HL-60 (cell line): ENCODE measurements around the gene TMEM213.

Source experiments
- GABPA ChIP-seq: IDR thresholded peaks from 2 replicates; pipeline ENCODE4 v1.6.1; 2012; ENCODE audit warnings: low read depth
- POLR2AphosphoS5 ChIP-seq: IDR thresholded peaks from 2 replicates; pipeline ENCODE4 v1.6.1; 2012; ENCODE audit warnings: low read depth
- SPI1 ChIP-seq: IDR thresholded peaks from 2 replicates; pipeline ENCODE4 v1.6.1; 2012; ENCODE audit warnings: low read depth, mild to moderate bottlenecking, borderline replicate concordance
- TF ChIP-seq, protein P1 (sequence below): IDR thresholded peaks from one replicate; pipeline ENCODE4 v1.5.1; 2011; ENCODE audit warnings: low read length, control low read depth, inconsistent platforms; ENCODE audit not compliant: insufficient read depth
- TF ChIP-seq, protein P2 (sequence below): IDR thresholded peaks from 2 replicates; pipeline ENCODE4 v1.6.1; 2012; ENCODE audit warnings: low read depth; ENCODE audit not compliant: insufficient replicate concordance

DNA sequence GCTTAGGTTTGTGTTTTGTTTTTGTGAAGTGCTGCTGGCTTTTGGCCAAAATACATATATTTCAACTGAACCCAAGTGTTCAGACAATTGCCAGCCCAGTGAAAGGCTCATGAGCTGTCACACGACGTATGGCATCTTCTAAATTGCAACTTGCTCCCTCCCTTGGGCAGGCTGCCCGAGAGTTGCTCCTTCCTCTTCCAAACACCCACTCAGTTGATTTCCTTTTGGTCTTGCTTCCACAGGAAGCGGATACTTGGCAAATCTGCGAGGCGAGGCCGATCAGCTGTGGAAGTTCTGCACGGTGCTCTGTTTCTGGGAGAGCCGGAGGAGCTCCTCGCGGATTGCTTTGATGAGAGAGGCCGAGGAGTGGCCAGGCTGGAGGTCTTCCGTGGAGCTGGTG, 39.8 kb downstream of the TMEM213 start:
- TF ChIP-seq, protein P1, sequence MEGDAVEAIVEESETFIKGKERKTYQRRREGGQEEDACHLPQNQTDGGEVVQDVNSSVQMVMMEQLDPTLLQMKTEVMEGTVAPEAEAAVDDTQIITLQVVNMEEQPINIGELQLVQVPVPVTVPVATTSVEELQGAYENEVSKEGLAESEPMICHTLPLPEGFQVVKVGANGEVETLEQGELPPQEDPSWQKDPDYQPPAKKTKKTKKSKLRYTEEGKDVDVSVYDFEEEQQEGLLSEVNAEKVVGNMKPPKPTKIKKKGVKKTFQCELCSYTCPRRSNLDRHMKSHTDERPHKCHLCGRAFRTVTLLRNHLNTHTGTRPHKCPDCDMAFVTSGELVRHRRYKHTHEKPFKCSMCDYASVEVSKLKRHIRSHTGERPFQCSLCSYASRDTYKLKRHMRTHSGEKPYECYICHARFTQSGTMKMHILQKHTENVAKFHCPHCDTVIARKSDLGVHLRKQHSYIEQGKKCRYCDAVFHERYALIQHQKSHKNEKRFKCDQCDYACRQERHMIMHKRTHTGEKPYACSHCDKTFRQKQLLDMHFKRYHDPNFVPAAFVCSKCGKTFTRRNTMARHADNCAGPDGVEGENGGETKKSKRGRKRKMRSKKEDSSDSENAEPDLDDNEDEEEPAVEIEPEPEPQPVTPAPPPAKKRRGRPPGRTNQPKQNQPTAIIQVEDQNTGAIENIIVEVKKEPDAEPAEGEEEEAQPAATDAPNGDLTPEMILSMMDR, result no peak
- TF ChIP-seq GABPA (no peak), POLR2AphosphoS5 (no peak), SPI1 (no peak)
- TF ChIP-seq, protein P2, sequence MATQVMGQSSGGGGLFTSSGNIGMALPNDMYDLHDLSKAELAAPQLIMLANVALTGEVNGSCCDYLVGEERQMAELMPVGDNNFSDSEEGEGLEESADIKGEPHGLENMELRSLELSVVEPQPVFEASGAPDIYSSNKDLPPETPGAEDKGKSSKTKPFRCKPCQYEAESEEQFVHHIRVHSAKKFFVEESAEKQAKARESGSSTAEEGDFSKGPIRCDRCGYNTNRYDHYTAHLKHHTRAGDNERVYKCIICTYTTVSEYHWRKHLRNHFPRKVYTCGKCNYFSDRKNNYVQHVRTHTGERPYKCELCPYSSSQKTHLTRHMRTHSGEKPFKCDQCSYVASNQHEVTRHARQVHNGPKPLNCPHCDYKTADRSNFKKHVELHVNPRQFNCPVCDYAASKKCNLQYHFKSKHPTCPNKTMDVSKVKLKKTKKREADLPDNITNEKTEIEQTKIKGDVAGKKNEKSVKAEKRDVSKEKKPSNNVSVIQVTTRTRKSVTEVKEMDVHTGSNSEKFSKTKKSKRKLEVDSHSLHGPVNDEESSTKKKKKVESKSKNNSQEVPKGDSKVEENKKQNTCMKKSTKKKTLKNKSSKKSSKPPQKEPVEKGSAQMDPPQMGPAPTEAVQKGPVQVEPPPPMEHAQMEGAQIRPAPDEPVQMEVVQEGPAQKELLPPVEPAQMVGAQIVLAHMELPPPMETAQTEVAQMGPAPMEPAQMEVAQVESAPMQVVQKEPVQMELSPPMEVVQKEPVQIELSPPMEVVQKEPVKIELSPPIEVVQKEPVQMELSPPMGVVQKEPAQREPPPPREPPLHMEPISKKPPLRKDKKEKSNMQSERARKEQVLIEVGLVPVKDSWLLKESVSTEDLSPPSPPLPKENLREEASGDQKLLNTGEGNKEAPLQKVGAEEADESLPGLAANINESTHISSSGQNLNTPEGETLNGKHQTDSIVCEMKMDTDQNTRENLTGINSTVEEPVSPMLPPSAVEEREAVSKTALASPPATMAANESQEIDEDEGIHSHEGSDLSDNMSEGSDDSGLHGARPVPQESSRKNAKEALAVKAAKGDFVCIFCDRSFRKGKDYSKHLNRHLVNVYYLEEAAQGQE, result no peak
